Middle frontal gyrus (tissue), 1 donor: ENCODE measurements around the gene FLT1.

ENCODE experiments used
- DNase-seq: peaks from one replicate; pipeline ENCODE4 v3.0.0-alpha.2; 2015; ENCODE audit warnings: low spot score; ENCODE audit errors: extremely low spot score

The FLT1 gene

DNA sequence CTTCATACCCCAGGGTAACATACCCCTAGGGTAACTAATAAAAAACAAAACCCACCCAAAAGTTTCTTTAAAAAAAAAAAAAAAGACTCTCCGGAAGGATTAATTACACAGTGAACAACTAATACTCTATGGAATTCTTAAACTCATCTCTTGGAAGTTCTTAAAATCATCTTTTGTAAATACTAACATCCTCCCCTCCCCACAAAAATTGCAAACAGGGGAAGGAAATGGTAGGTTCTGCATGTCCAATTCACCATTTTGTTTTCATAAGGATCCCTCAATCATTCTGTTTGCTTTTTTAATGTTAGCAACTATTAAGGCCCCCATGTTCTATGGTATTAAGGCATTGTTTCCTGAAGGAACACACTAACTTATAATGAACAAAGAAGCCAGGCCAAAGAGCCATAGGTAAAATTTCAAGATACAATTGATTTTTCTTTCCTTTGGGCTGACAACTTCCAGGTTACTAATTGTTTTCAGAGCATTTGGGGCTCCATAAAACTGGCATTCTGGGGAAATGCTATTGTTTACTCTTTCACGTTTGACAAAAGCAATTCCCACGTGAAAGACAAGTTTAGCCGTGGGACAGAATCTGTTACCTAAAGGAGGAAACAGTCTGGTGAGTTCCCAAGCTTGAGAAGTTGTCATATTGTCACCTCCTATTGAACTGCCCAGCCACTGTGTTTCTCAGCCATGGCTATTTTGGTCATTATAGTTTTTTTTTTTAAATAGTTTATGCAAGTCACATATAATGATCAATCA is 107.0 kb downstream of the FLT1 start:
- DNase-seq: no peak

- DNase-seq: no peak
Observed at GRCh38 chr13:28385362-28385761, 109.6 kb downstream of the FLT1 start.

- no peak for DNase-seq
Observed at GRCh38 chr13:28384789-28385188, 110.1 kb downstream of the FLT1 start.

DNA sequence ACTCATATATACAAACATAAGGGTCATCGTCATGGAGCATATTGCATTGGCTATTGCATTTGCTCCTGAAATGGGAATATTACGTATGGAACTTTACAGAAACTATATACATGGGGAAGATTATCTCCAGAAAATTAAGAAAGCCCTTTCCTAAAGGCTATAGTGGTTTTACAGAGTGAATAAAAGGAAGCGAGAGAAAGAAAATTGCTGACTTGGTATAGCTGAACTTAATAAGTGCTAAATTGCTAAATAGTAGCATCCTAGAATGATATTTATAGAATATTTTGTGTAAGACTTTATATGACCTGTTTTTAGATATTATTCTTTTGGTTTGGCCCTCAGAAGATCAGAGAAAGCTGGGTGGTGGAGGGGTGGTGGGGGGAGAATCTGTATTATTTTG is 114.6 kb downstream of the FLT1 start:
- no peak for DNase-seq

DNA sequence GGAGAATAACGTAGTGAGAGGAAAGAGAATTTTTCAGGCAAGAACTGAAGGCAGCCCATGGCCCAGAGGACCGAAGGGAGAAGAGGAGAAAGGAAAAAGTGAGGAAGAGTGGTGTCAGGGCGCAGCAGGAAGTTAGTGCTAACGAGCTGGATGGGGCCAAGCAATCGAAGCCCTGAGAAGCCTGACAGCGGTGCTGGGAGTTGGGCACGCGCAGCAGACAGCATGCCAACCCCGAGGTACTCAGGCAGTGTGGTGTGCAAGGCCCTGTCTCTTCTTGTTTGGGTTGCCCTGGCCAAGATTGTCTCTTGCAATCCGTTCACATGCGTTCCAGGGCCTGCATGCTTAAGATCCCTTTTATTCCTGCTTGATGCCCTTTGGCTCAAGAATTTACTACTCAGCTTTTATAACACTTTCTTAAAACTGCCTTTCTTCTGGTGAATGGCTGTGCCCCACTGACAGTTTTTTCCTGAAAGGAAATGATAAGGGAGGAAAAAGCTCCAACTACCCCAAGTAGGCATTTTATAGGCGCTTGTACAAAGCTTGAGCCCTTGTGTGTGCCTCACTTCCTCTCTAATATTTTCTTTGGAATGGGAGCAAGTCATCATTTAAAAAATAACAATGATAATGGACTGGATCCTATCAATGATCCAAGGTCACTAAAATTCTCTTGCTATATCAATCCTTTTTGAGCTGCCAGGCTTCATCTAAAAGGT is 115.4 kb downstream of the FLT1 start:
- no peak for DNase-seq

GRCh38 chr13:28376604-28377003 is 118.3 kb downstream of the FLT1 start:
- no peak for DNase-seq

DNA sequence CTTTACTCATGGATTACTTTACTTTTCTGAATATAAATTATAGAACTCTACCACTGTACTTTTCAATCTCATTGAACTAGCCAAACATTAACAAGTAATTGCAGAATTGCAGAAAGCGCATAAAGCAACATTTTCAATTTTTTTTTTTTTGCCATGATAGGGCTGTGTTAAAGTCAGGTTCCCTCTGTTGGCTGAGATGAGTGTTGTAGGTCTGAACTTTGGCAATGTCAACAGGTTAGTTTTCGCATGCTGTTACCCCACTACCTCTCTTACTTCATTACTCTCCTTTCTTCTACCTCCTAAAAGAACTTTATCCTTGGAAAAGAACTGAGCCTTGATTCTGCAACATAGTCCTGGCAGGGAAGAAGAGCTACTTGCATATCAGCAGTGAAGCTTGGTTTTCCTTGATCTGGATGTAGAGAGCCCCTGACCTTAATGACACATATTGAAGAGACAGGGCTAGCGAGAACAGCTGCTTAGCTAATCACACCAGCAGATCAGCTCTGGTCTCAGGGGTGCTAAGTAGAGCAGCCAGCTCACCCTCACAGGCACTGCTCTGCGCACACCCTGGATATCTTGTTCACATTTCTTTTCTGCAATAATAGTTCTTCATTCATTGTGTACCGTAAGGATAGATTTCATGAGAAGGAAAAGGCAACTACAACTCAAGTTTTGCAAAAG is 119.5 kb downstream of the FLT1 start:
- DNase-seq: no peak

- no peak for DNase-seq
Observed at GRCh38 chr13:28373810-28374209, 121.1 kb downstream of the FLT1 start.

DNA sequence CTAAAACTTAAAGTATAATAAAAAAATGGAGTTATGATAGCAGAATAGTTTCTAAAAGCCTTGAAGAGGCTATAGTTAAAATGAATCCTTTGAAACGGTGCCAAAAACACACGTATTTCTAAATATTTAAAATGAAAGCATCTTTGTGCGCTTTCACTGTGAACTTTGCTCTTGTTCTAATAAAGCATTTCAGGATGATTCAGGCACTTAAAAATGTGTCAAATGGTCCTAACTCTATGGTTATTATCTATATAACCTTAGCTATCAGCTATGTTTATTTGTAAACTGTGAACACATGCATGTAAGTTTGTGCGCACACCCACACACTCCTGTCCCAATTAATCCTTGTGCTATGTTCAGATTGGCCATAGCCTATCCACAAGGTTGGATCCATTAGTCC is 124.5 kb downstream of the FLT1 start:
- DNase-seq: no peak

DNA sequence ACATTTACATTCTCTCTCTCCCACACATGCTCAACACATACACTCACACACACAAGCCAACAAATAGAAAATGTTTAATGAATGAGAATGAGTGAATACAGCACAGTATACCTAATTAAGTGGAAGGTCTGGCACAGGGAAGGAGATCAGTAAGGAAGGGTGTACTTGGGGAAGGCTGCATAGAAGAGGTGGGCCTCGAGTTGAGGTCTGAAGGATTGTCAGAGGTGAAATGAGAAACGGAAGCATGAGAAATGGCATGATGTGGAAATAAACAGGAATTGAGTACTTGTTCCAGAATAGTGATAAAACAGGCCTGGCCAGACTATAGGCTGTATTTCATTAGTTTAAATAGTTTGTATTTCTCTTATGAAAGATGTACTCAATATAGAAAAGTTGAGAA is 136.2 kb downstream of the FLT1 start:
- DNase-seq: no peak

- DNase-seq: no peak
Observed at GRCh38 chr13:28357911-28358433, 137.0 kb downstream of the FLT1 start.

DNA sequence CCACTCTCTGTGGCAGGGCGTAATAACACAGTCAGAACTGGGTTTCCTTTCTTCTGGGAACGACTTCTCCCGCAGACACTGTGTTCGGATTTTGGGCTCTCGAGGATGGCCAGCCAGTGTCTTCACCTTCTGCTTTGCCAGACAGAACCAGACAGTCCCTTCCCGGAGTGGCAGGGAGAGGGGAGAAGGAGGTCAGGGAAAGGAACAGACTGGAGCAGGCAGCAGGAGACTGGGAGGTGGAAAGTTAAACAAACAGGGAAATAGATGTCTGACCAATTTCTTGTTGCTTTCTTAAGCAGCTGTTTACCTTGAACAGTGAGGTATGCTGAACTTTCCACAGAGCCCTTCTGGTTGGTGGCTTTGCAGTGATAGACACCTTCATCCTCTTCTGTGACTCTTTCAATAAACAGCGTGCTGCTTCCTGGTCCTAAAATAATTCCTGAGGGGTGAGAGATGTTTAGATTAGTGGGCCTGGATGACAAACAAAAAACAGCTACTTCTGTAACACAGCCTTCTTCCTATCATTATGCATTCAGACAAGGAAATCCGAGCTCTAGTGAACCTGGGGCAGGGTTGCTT is 137.6 kb downstream of the FLT1 start:
- no peak for DNase-seq

DNA sequence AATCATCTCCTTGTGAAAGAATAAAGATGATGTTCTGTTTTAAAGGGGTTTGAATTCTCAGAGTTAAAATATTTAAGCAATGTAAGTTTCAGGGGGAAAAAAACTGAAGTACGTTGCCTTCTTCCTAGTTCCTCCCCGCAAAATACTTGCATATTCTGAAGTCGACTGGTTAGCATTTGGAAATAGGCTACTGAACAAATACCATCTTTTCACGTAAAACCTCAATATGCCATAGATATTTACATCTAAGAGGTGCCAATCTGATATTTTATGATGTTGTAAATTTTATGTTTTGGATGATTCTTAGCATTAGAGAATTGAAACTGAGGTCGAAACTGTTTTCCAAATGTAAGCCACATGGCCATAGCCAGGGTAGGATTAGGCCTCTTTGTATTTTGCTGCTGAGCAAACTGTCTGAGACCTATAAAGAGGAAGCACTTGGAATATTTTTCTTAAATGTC is 138.3 kb downstream of the FLT1 start:
- DNase-seq: no peak

GRCh38 chr13:28355822-28356371 is 139.0 kb downstream of the FLT1 start:
- DNase-seq: no peak

- DNase-seq: no peak
Observed at GRCh38 chr13:28355046-28355821, 139.7 kb downstream of the FLT1 start.

- no peak for DNase-seq
Observed at GRCh38 chr13:28353679-28354078, 141.2 kb downstream of the FLT1 start.

- DNase-seq: no peak
Observed at GRCh38 chr13:28349907-28350654, 144.8 kb downstream of the FLT1 start.

DNA sequence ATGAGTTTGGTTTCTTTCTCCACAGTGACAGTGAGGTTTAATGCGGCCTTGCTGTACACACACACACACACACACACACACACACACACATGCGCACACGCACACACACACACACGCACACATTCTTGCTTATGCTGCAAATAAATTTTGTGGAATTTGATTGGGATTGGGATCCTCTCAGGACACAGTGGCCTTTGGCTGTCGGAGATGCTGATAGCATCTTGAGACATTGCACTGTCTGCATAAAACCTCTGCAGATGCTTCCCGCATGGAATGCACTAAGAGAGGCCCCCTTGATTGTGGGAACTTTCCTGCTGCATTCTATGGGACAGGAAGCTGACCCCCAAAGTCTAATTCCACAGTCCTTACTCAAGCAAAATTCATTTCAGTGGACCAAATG is 145.6 kb downstream of the FLT1 start:
- no peak for DNase-seq

GRCh38 chr13:28347456-28348371 is 147.2 kb downstream of the FLT1 start:
- no peak for DNase-seq
